Measurements from ENCODE around the gene MAPK1.
"Not testable (repeated sequence)": the region's sequence is repeated elsewhere in the genome, so short reads cannot be mapped to it uniquely, and the experiment has no call there.

The MAPK1 gene

DNA sequence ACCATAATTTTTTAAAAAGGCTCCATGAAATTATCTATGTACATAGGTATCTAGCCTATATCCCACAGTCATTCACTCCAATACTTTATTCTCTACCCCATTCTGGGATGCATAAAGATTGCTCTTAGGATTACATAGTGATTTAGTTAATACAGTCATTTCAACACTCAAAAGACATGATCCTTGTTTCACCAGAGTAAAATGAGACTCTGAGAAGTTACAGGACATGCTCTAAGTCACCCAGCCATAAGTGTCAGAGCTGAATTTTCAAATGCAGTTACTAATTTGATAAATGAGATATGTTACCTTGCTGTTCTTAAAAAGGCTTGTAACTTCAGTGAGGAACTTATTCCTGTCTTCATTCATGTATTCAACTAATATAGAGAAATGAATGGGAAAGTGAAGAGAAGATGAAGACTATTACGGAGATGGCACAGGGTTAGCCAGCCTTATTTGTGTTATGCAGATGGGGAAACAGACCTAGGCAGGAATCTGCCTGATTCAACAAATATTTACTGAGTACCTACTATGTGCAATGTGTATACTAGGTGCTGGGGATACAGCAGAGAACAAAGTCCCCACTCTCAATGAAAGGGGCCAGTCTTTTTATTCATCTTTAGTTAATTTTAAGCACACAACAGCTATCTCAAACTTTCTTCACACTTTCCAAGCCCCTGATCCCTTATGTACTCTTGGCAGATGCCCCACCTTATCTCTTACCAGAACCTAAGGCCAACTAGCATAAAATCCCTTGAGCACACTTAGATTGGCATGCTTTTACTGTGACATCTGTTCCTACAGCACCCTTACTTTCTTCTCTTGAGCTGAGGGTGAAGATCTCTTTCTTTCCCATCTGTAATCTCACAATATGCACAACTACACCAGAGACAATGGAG, 21.6 kb downstream of the MAPK1 start:
- no peak for DNase-seq

DNA sequence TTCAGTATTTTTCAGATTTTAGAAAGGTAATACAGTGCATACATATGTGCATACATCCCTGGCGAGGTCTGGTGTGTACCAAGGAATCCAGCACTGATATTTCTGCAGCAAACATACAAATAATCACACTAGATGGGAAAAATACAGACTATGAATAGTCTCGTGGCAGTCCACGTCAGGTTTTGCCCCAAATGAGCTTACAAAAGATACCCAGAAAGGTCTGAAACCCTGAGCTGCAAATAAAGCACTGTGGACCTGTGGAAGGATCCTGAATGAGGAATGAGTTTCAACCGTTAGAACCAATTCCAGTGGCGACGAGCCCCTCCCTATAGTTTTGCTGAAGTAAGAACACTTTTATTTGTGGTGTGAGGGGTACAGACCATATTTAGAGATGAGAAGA, 24.5 kb downstream of the MAPK1 start:
- DNase-seq = no peak

DNA sequence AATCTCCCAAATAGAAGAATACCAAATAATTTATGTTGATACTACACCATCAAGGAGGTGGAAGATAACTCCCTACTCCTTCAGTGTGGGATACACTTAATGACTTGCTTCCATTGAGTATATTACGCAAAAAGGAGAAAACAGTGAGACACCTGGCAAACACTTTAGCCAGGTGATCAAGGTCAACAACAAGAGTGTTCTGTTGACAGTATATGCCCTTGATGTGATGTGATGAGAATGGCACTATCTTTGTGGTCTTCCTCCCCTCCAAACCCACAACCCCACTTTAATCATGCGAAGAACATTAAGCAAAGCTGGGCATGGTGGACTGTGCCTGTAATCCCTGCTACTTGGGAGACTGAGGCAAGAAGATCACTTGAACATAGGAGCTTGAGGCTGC, 26.0 kb downstream of the MAPK1 start:
- DNase-seq = peak; percentile 8

DNA sequence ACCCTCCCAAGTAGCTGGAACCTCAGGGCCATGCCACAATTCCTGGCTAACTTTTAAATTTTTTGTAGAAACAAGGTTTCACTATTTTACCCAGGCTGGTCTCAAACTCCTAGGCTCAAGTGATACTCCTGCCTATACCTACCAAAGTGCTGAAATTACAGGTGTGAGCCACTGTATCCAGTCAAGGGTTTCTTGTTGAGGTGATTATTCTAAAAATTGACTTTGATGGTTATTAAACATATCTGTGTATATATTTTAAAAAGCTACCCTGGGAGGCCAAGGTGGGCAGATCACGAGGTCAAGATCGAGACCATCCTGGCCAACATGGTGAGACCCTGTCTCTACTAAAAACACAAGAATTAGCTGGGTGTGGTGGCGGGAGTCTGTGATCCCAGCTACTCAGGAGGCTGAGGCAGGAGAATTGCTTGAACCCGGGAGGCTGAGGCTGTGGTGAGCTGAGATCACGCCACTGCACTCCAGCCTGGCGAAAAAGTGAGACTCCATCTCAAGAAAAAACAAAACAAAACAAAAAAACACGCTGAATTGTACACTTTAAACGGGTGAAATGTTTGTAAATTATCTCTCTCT, 27.1 kb downstream of the MAPK1 start:
- DNase-seq = no peak

DNA sequence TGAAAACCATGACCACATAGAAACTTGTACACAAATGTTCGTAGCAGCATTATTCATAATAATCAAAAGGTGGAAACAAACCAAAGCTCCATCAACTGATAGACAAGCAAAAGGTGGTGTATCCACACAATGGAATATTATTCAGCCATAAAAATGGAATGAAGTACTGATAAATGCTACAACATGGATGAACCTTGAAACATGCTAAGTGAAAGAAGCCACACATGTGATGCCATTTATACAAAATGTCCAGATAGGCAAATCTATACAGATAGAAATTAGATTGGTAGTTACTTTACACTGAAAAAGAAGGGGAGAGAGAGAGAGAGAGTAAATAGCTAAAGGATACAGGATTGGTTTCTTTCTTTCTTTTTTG, 27.7 kb downstream of the MAPK1 start:
- DNase-seq = no peak

DNA sequence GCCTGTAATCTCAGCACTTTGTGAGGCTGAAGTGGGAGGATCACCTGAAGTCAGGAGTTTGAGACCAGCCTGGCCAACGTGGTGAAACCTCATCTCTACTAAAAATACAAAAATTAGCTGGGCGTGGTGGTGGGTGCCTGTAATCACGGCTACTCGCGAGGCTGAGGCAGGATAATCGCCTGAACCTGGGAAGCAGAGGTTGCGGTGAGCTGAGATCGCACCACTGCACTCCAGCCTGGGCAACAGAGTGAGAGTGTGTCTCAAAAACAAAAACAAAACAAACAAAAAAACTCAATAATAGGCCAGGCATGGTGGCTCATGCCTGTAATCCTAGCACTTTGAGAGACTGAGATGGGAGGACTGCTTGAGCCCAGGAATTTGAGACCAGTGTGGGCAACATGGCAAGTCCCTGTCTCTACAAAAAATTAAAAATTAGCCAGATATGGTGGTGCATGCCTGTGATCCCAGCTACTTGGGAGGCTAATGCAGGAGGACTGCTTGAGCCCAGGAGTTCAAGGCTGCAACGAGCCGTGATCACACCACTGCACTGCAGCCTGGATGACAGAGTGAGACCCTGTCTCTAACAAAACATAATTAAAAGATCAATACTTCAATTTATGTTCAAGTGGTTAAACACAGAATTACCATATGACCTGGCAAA, 28.2 kb downstream of the MAPK1 start:
- DNase-seq = not testable (repeated sequence)

DNA sequence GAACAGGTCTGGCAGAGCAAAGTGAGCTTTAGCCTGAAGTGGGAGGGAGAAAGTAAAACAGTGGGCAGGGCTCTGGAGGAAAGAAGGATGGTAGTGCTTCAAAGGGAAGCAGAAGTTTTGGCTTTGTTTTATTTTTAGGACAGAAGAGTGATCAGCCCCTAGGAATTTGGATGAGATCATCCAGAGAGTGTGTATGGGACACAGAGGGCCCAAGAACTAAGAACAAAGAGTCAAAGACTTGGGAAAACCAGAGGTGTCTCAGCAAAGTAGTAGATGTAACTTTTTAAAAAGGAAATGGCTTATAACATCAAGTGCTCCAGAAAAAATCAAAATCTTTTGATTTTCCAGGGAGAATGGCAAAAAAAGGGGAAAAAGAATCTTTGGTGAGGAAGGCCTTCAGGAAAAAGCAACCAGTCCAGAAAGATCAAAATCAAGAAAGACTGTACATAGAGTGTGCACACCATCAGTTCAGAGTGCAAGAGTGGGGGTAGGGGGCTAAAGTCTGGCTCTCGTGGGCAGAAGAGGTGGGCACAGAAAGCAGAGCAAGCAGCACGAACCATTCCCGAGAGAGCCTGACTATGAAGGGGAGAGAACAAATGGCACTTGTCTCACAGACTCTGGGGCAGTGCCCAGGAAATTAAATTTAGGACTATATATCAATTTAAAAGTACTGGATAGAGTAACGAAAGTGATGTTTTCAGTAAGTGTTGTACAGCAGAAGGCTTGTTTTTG, 30.0 kb downstream of the MAPK1 start:
- no peak for DNase-seq

DNA sequence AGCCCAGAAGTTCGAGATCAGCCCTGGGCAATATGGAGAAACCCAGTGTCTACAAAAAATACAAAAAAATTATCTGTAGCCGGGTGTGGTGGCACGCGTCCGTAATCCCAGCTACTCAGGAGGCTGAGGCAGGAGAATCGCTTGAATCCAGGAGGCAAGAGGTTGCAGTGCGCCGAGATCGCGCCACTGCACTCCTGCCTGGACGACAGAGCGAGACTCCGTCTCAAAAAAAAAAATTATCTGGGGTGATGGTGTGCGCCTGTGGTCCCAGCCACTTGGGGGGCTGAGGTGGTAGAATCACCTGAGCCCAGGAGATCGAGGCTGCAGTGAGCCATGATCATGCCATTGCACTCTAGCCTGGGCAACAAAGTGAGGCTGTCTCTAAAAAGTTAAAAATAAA, 31.0 kb downstream of the MAPK1 start:
- not testable (repeated sequence) for DNase-seq

DNA sequence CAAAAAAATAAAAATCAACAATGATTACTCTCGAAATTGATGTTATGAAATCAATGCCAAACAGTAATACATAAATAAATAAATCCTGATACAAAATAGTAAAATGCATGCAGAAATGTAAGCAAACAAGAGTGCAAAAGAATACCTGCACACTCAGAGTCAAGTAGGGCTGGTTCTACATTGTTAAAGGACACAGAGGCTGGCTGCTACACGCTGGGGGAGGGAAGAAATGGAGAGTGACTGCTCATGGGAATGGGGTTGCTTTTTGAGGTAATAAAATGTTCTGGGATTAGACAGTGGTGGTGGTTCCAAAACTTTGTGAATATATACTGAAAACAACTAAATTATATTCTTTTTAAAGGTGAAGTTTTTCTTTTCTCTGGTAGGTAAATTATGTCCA, 32.1 kb downstream of the MAPK1 start:
- DNase-seq = no peak

DNA sequence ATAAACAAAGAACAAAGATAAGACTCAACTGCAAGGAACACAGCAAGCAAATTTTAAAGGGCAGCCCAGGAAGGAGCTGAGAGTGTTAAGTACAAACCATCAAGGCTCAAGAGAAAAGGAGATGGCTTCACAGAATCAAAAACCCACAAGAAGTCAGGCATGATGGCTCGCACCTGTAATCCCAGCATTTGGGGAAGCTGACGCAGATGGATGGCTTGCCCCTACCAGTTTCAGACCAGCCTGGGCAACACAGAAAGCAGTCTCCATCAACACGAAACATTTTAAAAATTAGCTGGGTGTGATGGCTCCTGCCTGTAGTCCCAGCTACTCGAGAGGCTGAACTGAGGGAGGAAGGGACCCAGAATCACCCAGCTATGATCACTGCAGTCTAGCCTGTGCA, 32.6 kb downstream of the MAPK1 start:
- DNase-seq = no peak

DNA sequence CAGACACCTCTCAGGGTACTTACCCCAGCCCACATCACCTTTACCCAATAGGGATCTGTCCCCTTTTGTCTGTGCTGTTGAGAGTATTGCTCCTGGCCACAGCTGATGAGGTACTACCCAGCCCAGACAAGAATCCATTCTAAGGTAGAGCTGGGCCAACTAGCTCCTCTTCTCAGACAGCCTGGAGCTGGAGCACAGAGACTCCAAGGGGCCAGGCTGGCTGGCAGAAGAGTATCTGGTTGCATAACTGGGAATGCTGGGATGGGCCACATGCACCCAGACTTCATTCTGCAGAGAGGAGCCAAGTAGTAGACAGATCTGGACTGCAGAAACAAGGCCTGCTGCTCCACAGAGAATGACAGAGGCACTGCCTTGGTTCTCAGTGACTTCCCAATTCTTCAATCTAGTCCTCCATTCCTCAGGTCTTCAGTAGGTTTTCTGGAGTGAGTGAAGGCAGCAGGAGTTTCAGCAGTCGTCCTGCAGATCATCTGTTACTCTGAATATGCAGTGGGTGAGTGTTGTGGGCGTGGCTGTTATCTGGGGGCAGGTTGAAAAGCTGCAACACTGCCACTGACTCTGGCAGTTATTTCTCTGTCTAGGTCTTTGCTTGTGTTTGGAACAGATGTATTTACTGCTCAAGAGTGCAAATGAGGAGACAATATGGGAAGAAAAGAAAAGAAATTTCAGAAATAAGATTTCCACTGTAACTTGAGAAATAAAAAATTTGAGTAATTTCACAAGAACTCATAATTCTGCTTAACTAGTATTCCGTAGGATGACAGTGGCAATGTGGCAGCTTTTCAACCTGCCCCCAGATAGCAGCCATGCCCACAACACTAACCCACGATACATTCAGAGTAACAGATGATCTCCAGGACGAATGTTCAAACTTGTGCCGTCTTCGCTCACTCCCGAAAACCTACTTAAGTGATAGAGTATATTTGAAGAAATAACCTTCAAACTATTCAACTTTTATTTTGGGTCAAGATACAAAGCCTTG, 34.9 kb downstream of the MAPK1 start:
- no peak for DNase-seq

DNA sequence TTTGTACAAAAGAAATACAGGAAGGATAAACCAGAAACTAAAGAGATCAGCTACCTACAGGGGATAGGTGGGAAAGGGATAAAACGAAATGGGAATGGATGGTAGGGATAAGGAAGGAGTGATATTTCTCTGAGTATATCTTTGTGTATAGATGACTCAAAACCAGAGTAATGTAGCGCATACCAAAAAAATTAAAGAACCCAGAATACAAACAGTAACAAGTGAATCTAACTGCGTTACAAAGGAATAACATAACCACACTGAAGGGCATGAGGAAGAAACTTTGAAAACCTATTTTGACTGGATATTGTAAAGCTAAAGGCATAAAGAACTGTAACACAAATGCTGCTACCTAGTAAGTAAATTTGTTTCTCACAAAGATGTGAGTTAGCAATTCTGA, 37.9 kb downstream of the MAPK1 start:
- no peak for DNase-seq

DNA sequence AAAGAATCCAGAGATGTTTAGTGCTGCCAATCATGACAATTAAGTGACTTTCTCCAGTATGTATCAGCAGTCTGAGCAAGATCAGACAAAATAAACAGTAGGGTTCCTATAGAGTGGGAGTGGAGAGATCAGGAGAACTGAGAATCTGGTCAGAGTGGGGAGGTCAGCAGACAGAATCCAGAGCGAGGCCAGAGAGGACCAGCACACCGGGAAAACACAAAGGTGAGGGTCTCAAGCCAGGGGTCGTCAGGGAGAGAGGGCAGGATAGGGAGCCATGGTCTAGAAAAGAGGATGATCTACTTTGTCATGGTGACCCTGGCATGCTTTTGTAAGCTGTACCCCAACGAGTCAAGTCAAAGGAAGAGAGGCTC, 39.2 kb downstream of the MAPK1 start:
- DNase-seq = no peak

DNA sequence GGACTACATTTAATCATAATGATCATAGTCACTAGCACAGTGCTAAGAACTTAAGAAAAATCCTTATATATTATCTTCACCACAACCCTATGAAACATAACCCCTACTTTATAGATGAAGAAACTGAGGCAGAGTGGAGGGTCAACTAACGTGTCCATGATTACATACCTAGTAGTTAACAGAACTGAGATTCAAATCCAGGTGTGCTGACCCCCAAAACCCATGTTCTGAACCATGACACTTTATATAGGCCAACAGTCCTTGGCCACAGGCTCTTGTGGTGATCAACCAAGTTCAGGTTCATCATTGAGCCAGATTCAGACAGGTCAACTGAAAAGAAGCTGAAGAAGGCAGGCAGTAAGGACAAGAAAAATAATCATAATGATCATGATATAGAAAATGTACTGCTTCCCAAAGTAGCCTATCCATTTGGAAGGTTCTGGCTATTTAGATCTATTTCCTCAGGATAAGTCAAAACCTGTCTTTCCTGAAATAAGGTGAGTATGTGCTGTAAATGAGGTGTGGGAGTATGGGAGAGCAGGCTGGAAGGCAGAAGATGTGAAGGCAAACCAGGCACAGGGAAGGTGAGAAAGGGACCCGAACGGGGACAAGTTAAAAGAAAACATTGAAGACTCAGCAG, 39.7 kb downstream of the MAPK1 start:
- DNase-seq = no peak

DNA sequence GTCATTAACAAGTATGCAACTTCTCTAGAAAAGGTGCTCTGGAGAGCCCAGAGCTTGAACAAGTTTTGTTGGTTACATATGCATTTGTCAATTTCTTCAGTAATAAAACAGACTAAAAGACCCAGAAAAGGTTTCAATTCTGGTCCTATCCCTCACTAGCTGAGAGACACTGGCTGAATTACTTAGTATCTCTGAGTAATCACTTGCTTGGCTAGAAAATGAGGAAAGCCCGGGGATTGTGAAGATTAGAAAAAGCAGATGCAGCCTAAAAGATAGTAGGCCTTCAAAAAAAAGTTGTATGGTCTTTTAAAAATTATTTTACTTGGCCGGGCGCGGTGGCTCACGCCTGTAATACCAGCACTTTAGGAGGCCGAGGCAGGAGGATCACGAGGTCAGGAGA, 41.2 kb downstream of the MAPK1 start:
- DNase-seq = no peak

DNA sequence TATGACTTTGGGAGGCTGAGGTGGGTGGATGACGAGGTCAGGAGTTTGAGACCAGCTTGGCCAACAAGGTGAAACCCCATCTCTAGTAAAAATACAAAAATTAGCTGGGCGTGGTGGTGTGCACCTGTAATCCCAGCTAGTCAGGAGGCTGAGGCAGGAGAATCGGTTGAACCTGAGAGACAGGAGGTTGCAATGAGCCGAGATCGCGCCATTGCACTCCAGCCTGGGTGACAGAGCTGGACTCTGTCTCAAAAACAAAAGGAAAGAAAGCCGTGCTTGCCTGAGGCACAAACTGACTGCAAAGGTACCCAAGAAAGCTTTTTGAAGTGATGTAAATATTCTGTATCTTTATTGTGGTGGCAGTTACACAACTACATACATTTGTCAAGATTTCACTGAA, 42.5 kb downstream of the MAPK1 start:
- not testable (repeated sequence) for DNase-seq

DNA sequence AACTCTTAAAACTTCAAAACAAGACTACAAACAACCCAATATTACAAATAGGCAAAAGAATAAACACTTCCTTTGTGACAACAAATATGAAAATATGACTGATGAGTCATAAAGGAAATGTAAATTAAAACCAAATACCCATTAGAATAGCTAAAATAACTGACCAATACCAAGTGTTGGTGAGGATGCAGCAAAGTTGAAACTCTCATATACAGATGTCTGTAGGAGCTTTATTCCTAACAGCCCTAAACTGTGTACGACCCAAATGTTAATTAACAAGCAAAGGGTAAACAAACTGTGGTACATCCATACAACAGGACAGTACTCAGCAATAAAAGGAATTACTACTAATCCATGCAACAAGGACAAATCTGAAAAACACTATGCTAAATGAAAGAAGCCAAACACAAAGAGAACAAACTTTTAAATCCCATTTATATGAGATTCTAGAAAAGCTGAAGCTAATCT, 43.0 kb downstream of the MAPK1 start:
- no peak for DNase-seq

DNA sequence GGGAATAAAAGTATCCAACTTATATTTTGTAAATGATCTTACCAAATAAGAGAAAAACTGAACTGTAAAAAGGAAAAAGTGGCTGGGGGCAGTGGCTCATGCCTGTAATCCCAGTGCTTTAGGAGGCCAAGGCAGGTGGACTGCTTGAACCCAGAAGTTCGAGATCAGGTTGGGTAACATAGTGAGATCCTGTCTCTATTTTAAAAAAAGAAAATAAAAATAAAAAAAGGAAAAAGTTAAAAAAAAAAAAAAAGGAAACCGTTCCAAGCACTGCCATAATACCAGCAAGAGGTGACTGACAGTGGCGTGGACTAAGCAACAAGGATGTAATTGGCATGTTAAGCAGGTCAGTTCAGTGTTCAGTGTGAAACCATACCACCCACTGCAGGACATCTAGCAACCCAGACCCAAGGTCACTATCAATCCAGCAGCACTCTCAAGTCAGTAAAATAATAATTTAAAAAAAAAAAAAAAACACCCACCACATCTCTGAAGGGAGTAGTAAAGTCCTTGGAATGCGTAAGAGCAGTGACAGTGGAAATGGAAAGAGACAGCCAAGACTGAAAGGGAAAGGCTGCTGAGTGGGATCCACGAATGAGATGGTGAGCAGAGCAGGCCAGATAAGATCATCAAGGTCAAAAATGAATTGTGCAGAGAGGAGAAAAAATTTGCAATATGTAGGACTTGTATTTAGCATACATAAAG, 43.6 kb downstream of the MAPK1 start:
- no peak for DNase-seq

DNA sequence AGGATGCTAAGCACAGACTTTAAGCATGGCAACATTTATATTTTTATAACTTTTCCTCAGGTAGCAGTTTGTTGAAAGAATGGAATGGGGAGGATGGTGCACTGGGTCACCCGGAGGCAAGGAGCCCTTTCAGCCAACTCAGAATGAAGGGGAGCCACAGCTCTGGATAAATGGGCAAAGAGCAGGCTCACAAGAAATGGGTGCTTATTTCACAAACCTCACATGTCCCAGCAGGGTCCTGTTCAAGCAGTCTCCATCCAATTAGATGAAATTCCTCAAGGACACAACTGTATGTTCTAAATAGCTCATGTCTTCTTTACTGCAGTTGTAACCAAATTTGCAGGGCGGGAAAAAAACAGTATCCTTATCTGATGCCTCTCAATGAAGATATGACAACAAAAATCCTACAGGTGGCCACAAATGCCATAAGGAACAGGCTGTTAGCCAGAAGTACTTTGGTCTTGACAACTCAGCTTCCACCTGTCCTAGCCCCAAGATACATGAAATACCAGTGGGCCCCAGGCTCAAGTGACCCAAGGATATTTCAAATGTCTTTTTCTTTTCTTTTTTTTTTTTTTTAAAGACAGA, 48.2 kb downstream of the MAPK1 start:
- no peak for DNase-seq

DNA sequence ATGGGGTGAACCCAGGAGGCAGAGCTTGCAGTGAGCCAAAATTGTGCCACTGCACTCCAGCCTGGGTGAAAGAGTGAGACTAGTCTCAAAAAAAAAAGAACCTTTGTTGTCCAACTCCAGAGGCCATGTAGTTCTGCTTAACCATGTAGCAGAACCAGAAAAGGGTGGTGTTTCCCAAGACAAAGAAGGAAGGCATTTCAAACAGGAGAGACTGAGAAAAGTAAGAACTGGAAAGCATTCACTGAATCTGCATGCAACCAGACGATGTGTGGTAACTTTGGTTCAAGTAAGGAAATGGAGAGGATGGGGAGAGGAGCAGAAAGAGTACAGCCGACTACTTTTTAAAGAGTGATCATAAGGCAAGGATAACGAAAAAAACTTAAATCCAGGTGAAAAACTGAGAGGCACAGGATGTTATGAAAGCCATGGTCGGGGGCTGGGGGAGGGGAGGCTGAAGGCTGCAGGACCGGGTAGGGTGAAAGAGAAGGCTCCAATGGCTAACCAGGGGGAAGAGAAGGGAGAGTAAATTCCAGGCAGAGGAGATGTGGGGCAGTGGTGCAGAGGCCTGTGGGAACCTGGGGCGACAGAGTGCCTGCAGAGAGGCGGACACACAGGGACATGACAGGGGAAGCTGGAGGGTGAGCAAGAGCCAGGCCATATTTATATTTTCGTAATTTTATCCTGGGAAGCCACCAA, 48.8 kb downstream of the MAPK1 start:
- DNase-seq = no peak
